Omental fat pad (tissue), 4 donors: ENCODE data around the gene LBH. TPM values are rescaled to one million over a fixed set of nuclear protein-coding genes. Genes with fewer than 3 reads are reported as not detected.
A peak's percentile ranks its signal among the peaks of the same experiment; 100 is the strongest.

Source experiments
- ATAC-seq: fragments of 150-250 bp; one replicate; pipeline ENCODE4 v1.9.1; 2016; ENCODE audit warnings: mild to moderate bottlenecking, moderate library complexity; ENCODE audit not compliant: low FRiP score
- DNase-seq: peaks from one replicate; pipeline ENCODE4 v3.0.0-alpha.2; 2019; ENCODE audit warnings: low spot score
- CTCF ChIP-seq, 3 donors: fragments of 450-650 bp; IDR thresholded peaks; one replicate each; pipeline ENCODE4 v1.5.1; 2016 to 2017; ENCODE audit warnings: antibody characterized with exemption in 3 of 3, mild to moderate bottlenecking in 3 of 3, moderate library complexity in 2 of 3
- total RNA-seq, 4 donors: library from RNA; depleted of rRNA; stranded (reverse); fragments of >200 nt; gene quantifications; one replicate each; pipeline ENCODE4 v1.1.0, GENCODE V29; 2016

LBH gene
- total RNA-seq, 4 donors from 2014 or later, result 14.4 to 20.6 (median 19.4) TPM

- TF ChIP-seq CTCF (IDR thresholded peaks at IDR 0.05), result no peak
- DNase-seq, result no peak
- ATAC-seq, result no peak
Measured at GRCh38 chr2:30275256-30275655, 43.9 kb downstream of the LBH start.

DNA sequence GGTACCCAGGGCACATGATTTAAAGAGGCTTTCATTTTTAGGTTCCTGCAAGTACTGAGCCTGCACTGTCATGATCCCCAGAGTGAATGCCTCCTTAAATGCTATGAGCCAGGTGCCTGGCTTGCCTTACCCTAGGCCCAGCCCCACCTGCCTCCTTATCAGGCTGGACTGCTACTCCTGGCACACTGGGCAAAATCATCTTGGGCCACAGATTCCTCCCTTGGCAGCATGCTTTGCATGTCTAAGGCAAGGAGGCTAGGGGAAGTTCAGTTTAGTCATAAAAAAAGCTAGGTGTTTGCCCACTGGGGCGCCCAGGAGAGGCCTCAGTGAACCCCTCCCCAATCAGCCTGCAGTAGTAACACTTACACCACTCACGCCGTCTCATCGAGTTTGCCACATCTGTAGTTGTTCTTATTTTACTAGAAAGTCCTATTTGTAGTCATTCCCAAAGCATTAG, 45.1 kb downstream of the LBH start:
- DNase-seq (no peak), ATAC-seq (peak; percentile 46)
- no peak for TF ChIP-seq CTCF (IDR thresholded peaks at IDR 0.05)

DNA sequence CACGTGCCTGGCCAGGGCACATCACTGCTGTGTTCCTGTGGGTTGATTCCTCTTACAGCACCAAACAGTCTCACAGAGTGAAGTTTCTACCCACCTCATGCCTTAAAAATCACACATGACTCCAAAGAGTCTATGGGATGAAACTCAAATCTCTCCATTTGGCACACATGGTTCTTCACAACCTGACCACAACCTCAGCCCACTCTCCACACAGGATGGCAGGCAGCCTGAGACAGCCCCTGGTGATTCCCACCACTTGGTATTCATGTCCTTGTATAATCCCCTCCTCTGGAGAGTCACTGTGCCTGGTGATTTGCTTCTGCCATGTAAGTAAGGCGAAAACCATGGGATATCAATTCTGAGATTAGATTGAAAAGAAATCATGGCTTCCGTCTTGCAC, 46.2 kb downstream of the LBH start:
- no peak for TF ChIP-seq CTCF (IDR thresholded peaks at IDR 0.05)
- DNase-seq (no peak), ATAC-seq (no peak)

- DNase-seq (no peak), ATAC-seq (no peak)
- no peak for TF ChIP-seq CTCF (IDR thresholded peaks at IDR 0.05)
Measured at GRCh38 chr2:30278419-30278818, 47.1 kb downstream of the LBH start.

GRCh38 chr2:30280596-30281434, 49.5 kb downstream of the LBH start:
- ATAC-seq (no peak), DNase-seq (no peak)
- TF ChIP-seq CTCF (IDR thresholded peaks at IDR 0.05), result no peak

DNA sequence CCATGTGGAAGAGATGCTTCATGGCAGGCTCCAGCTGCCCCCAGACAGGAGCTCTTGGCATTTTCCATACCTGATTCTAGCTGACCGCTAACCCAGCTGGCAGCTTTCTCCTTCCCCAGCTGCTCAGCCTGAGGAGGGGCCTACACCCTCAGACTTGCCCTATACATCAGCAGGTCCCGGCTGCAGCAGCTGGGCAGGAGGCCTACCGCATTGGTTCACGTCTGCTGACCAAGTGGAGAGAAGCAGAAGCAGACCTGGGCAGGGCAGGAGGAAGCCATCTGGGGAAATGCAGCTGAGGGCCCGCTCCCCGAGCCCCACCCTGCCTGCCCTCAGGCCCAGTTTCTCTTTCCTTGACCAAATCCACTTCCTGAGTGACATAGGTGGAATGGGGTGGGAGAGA, 50.7 kb downstream of the LBH start:
- no peak for DNase-seq
- no peak for ATAC-seq
- TF ChIP-seq CTCF (IDR thresholded peaks at IDR 0.05), result no peak

DNA sequence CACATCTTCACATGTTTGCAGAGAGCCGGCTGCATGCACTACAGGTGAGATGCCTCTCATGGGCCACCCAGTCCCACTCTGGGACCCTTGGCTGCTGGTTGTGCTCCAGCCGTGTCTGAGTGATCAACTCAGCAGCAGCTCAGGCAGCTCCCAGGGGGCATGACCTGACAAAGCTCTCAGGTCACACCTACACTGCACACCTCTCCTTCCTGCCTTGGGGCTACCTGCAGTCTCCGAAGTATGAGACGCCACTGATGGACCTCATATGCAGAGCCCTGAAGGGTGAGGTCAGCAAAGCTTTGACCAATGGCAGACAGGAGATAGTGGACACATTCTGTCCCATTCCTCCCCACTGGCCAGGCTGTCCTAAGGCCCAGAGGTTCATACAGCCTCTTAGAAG, 51.4 kb downstream of the LBH start:
- ATAC-seq (no peak), DNase-seq (no peak)
- TF ChIP-seq CTCF (IDR thresholded peaks at IDR 0.05), result no peak
